Mononuclear cell (primary cell): ENCODE measurements around the gene TBCC. TPM values are rescaled to one million over a fixed set of nuclear protein-coding genes. Genes with fewer than 3 reads are reported as not detected.

Experiments used
- H3K27me3 ChIP-seq: 2 replicates; pipeline ENCODE4 v1.6.0; 2011; ENCODE audit warnings: low read length, control low read depth; ENCODE audit not compliant: insufficient read depth
- H3K4me1 ChIP-seq: 2 replicates; pipeline ENCODE4 v1.5.1; 2011; ENCODE audit warnings: mild to moderate bottlenecking, low read length, control low read depth; ENCODE audit not compliant: insufficient read depth
- H3K4me3 ChIP-seq: 2 replicates; pipeline ENCODE4 v1.5.1; 2011; ENCODE audit warnings: mild to moderate bottlenecking, low read length, moderate library complexity
- H3K9me3 ChIP-seq: 2 replicates; pipeline ENCODE4 v1.5.1; 2011; ENCODE audit warnings: low read depth, mild to moderate bottlenecking, control low read depth, low read length
- total RNA-seq: library from RNA; depleted of rRNA; stranded (reverse); fragments of >200 nt; gene quantifications from one replicate; pipeline ENCODE4 v1.2.3, GENCODE V29; 2012

TBCC gene
- total RNA-seq = 111 TPM

DNA sequence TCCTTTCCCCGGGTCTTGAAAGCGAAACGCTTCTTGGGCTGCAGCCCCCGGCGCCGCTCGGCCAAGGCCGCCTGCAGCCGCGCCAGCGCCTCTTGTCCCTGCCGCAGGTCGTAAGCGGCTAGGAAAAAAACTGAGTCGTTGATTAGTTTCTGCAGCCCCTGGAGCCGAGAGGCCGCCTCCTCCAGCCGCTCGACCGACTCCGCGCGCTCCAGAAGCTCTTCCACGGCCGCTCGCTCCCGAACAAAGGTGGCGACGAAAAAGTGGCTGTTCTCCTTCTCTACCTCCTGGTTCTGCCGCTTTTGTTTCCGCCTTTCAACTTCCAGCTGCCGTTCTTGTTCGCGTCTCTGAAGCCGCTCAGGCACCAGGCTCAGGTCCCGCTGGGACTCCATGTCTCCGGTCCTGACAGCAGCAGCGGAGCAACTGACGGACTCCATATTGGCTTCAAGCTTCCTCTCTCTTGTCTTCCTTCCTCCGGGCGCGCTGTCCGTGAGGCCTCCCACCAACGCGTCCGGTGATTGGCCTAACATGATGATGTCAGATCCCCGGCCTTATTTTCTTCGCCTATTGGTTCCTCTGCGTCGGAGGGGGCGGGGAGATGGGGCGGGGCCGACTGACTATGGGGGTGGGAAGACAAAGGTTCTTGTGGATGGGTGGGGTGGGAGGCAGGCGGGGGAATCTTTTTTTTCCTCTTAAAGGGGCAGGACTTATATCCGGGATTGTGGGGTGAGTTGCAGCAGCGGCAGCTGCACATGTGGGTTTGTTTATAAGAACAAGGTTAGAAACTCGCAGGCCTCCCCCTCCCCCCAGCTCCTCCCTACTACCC, at the start of gene TBCC:
Gene TBCC, minus strand, starts transcription at position 464 of the 823 bp plus-strand sequence. Its CDS starts 30 bp downstream, at position 434.
- Histone ChIP-seq H3K27me3 (no peaks in the 10 kb centered on the region), H3K4me3 (peak within 1 kb of the TSS; percentile 99), H3K9me3 (no peaks in the 10 kb centered on the region), H3K4me1 (peaks cover 32% of the 10 kb centered on the region)

DNA sequence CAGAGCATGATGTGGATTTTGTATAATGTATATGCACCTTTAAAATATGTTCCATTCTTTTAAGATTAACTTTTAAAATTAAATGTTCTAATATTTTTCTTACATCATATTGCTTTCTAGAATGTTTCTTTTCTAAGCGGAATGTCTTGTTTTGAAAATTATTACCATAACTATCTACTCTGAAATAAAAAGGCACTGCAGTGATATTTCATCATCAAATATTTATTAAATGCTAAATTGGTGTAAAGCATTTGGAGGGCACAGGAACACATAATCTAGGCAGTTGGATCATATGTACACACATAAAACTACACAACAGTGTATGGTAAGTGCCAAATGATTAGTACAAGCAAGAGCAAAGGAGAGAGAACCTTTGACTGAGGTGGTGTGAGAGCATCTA, 49.7 kb upstream of the TBCC start:
- Histone ChIP-seq H3K4me3 (no peak overlapping the region), H3K4me1 (peaks cover 5% of the 10 kb centered on the region), H3K9me3 (no peaks in the 10 kb centered on the region), H3K27me3 (no peaks in the 10 kb centered on the region)

DNA sequence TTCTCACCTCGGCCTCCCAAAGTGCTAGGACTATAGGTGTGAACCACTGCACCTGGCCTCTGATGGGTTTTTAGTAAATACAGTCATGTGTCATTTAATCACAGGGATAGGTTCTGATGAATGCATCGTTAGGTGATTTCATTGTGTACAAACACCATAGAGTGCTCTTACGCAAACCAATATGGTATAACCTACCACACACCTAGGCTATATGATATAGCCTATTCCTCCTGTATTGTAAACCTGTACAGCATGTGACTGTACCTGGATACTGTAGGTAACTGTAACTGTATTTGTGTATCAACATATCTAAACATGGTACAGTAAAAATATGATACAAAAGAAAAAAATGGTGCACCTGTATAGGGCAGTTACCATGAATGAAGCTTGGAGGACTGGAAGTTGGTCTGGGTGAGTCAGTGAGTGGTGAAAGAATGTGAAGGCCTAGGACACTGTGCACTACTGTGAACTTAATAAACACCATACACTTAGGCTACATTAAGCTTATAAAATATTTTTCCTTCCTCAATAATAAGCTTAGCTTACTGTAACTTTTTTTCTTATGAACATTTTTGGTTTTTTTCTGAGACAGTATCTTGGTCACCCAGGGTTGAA, 45.9 kb upstream of the TBCC start:
- H3K4me1 ChIP-seq = peaks cover 43% of the 10 kb centered on the region

DNA sequence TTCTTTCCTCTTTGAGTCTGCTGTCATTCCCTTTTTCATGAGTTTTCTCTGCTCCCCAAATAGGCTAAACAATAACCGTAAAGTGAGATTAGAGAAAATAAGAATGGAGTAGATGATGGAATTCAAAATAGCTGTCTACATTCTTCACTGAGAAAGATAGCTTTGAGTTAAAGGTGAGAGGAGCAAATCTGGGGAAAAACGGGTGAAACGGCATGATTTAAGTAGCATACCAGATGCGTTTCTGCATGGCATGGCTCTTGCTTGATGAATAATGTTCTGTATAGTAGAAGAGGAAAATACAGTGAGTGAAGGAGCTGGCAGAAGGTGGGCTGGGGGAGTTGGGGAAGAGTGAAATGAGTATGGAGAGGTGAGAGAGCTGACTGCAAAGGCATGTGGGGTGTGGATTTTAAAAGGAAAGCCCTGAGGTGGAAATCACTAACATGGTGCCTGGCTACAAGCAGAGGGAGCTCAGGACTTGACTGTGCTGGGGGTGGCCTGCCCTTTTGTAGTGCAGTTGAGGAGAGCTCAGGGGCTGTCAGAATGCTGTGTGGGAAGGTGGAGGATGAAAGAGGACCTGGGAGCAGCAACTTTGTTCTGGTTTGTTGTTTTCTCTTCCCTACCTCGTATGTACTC, 44.8 kb upstream of the TBCC start:
- H3K4me1 ChIP-seq = peaks cover 54% of the 10 kb centered on the region
- H3K4me3 ChIP-seq = no peak overlapping the region
- H3K27me3 ChIP-seq = no peaks in the 10 kb centered on the region
- no peaks in the 10 kb centered on the region for H3K9me3 ChIP-seq

More for the DNA sequence above, 45.9 kb upstream of the TBCC start:
- Histone ChIP-seq H3K4me3 (no peak overlapping the region), H3K9me3 (no peaks in the 10 kb centered on the region), H3K27me3 (no peaks in the 10 kb centered on the region)

GRCh38 chr6:42788671-42789070, 42.8 kb upstream of the TBCC start:
- H3K4me1 ChIP-seq = peaks cover 67% of the 10 kb centered on the region
- H3K4me3 ChIP-seq = no peak overlapping the region
- no peaks in the 10 kb centered on the region for H3K9me3 ChIP-seq
- H3K27me3 ChIP-seq = no peaks in the 10 kb centered on the region

DNA sequence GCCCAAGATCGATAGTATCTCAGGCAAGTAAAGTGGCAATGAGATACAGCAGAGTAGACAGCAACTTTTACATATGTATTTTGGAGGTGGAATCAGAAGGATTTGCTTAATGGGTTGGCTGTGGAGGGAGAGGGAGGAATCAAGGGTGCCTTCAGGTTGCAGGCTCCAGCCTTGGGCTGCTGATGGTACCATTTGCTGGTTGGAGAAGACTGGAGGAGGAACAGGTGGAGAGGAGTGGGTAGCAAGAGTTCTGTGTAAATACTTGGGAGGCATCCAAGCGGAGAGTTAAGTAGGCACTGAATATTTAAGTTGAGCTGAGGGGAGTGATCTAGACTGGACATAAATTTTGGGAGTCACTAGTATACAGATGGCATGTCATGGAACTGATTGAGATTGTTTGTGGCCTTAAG, 41.2 kb upstream of the TBCC start:
- Histone ChIP-seq H3K27me3 (no peaks in the 10 kb centered on the region), H3K4me3 (no peak overlapping the region), H3K4me1 (peaks cover 67% of the 10 kb centered on the region), H3K9me3 (no peaks in the 10 kb centered on the region)

DNA sequence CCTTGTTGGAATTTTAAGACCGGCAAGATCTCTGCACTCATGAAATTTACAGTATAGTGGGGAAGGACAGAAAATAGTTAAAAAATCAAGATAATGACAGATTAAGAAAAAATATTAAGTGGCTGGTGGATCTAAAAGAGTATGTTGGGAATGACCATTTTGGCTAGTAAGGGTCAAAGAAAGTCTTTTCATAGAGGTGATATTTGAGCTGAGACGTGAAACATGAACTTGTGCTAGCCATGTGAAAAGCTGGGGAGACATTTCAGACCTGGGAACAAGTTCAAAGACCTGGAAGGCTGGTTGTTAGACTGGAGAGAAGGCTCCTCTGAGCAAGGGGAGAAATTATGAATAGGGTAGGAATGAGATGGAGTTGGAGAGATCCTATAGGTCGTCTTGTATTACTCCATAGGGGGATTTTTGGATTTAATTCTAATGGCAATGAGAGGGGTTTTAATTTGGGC, 40.7 kb upstream of the TBCC start:
- Histone ChIP-seq H3K9me3 (no peaks in the 10 kb centered on the region), H3K4me1 (peaks cover 67% of the 10 kb centered on the region)

DNA sequence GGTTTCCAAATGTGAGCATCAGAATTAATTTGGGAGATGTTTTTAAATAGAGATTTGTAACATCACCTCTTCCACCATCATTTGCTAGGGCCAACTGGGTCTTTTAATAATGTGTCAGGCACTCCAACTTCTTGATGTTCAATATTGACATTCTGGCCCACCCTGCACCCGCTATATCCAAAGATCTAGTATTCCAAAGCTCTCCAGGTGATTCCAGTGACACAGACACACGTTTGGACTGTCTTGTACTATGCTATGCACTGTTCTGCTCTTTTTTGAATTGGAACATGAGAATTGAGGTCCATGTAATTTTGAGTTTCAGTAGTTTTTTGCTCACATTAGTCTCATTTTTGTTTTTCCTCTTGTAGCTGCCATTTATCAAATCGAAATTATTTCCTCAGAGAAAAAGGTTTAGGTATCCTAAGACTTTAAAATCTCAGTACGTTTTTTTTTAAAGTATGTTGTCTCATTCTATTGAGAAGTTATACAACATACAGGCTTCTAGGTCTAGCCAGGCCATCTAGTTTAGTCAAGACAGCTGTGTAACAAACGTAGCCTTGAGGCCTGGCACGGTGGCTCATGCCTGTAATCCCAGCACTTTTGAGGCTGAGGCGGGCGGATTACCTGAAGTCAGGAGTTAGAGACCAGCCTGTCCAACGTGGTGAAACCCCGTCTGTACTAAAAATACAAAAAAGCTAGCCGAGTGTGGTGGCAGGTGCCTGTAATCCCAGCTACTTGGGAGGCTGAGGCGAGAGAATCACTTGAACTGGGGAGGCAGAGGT, 39.0 kb upstream of the TBCC start:
- H3K4me3 ChIP-seq = peak overlapping the region; percentile 96
- no peaks in the 10 kb centered on the region for H3K9me3 ChIP-seq
- H3K4me1 ChIP-seq = peaks cover 60% of the 10 kb centered on the region
- H3K27me3 ChIP-seq = no peaks in the 10 kb centered on the region

More for the DNA sequence above, 40.7 kb upstream of the TBCC start:
- H3K27me3 ChIP-seq = no peaks in the 10 kb centered on the region
- H3K4me3 ChIP-seq = no peak overlapping the region

DNA sequence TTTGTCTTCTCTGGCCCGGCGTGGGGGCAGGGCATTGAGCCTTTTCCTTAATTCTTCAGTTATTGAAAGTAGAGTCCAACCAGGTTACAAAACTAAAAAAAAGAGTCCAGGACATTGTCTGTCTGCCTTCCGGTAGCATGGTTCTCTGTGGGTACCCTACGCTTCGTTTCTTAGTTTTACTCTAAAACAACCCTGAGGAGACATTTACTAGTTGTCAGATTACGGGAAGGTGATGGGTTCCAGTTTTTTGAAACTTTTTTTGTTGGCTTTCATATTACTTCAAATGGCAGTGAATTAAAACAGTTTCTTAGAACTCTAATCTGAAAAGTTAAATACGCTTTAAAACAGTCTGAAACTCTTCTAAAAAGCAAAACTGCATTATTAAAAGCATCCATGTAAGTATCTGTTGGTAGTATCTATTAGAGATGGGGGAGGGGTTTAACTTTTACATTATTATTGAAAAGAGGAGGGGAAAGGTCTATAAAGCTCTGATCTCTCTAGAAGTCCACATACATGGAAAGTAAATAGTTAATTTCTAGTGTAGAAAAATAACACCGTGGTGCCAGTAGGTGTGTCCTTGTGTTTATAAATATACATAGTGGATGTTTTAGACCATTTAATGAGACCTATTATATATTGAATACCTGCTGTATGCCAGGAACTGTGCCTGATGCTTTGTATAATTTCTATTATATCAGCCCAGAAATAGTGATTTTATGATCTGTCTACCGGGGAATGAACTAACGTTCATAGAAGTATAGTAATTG, 38.2 kb upstream of the TBCC start:
- peaks cover 56% of the 10 kb centered on the region for H3K4me1 ChIP-seq
- H3K4me3 ChIP-seq = peak overlapping the region; percentile 96
- no peaks in the 10 kb centered on the region for H3K27me3 ChIP-seq
- H3K9me3 ChIP-seq = no peaks in the 10 kb centered on the region

- peak overlapping the region; percentile 96 for H3K4me3 ChIP-seq
- no peaks in the 10 kb centered on the region for H3K27me3 ChIP-seq
- no peaks in the 10 kb centered on the region for H3K9me3 ChIP-seq
- H3K4me1 ChIP-seq = peaks cover 48% of the 10 kb centered on the region
Measured at GRCh38 chr6:42783177-42783875, 37.4 kb upstream of the TBCC start.

DNA sequence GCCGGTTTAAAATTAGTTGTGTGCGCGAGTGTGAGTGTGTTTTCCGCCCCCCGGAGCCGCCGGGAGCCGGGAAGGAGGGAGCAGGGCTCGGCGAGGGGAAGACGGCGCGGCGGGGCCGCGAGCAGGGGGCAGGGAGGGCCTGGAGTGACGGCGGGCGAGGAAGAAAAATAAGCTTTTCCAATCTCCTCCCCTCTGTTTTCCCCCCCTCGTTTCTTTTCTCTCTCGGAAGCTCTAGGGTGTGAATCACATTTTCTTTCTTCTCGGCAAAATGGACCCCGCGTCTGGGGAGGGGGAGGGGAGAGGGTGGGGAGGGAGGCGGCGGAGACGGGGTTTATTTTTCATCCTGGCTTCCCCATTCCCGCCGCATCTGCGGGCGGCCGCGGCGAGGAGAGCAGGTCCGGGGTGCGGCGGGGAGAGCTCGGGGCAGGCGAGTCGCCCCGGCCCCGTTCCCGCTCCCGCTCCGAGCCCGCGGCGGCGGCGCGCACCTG, 36.8 kb upstream of the TBCC start:
- no peaks in the 10 kb centered on the region for H3K9me3 ChIP-seq
- H3K27me3 ChIP-seq = no peaks in the 10 kb centered on the region
- H3K4me3 ChIP-seq = peak overlapping the region; percentile 96
- H3K4me1 ChIP-seq = peaks cover 42% of the 10 kb centered on the region

- Histone ChIP-seq H3K4me1 (peaks cover 42% of the 10 kb centered on the region), H3K9me3 (no peaks in the 10 kb centered on the region), H3K27me3 (no peaks in the 10 kb centered on the region), H3K4me3 (peak within 1 kb of the TSS; percentile 96)
Measured at GRCh38 chr6:42781796-42782688, 36.1 kb upstream of the TBCC start, which contains the start of gene BICRAL. BICRAL (plus strand) TSS chr6:42782052; CDS start chr6:42822023, 39,971 bp downstream.

DNA sequence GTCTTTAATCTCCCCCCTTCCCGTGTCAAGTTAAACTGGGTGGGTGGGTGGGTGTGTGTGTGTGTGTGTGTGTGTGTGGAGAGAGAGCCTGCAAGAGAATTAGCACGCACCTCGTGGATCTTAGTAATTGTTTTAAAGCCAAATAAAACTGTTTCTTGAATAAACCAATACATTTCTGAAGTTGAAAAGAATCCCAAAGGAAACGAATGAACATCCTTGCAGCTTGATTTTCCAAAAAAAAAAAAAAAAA, 35.6 kb upstream of the TBCC start:
- no peaks in the 10 kb centered on the region for H3K27me3 ChIP-seq
- peaks cover 41% of the 10 kb centered on the region for H3K4me1 ChIP-seq
- peak overlapping the region; percentile 96 for H3K4me3 ChIP-seq
- no peaks in the 10 kb centered on the region for H3K9me3 ChIP-seq
